ENCODE results near the gene EDN3.
A peak's percentile ranks its signal among the peaks of the same experiment; 100 is the strongest.

EDN3 gene

DNA sequence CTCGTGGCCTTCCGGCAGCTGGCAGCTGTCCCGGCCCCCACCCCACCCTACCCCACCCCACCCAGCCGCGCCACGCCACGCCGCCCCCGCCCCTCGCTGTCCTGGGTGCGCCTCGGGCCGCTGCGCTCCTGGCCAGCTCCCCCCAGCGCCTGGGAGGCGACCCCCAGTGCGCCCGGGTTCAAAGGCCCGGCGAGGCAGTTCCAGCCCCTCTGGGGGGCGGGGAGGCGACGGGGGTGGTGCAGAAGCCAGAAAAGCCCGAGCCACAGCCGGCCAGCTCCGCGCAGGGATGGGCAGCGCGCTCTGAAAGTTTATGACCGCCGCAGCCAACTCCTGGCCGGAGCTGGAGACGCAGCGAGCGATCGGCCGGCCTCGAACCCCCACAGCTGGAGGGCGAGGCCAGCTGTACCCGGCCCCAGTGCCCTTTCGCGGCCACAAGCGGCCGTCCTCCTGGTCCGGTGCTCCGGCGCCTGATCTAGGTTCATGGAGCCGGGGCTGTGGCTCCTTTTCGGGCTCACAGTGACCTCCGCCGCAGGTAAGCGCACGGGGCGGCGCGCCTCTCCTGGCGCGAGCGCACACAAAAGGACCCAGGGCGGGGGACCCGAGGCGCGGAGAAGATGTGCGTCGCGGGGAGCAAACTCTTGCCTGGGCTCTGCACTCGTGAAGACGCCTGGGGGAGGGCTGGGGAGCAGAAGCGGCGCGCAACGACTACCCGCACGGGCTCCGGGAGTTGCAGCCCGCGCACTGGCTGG is at the start of gene EDN3:
EDN3 (plus strand) TSS at position 279 of the 749 bp plus-strand sequence; CDS start at position 481, 202 bp downstream.
- H3K9ac ChIP-seq (ENCODE audit: low read depth, low read length): peak within 1 kb of the TSS; percentile 42; the same call in 1 of the 2 replicates
- no peaks in the 10 kb centered on the region for H3K36me3 ChIP-seq (ENCODE audit: insufficient read depth, low read length)
- H3K9me3 ChIP-seq (ENCODE audit: control insufficient read depth, insufficient read depth, low read length): no peaks in the 10 kb centered on the region; the same call in 1 of the 2 replicates
- H3K4me1 ChIP-seq (ENCODE audit: insufficient read depth, low read length): no peaks in the 10 kb centered on the region

DNA sequence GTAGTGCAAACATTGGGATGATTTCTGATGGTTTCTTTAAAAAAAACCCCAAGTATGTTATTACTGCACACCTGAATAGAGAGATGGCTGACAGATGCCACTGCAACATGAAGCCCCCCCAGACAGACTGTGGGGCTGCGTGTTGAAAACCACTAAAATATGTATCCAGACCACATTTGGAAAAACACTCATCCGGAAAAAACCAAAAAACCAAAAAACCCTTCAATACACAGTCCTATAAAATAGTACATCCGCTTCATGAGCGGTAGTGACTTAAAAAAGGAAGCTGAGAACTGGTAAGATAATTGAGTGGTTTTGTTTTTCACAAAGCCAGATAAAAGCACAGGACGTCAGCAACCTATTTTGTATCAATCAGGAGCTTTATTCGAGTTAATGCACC is 47.1 kb upstream of the EDN3 start:
- Histone ChIP-seq H3K9ac (ENCODE audit: low read depth, low read length) (no peak overlapping the region), H3K9me3 (ENCODE audit: control insufficient read depth, insufficient read depth, low read length) (no peaks in the 10 kb centered on the region), H3K36me3 (ENCODE audit: insufficient read depth, low read length) (no peaks in the 10 kb centered on the region), H3K4me1 (ENCODE audit: insufficient read depth, low read length) (no peaks in the 10 kb centered on the region)

GRCh38 chr20:59253779-59254319 is 46.6 kb upstream of the EDN3 start:
- H3K9me3 ChIP-seq (ENCODE audit: control insufficient read depth, insufficient read depth, low read length): no peaks in the 10 kb centered on the region
- H3K36me3 ChIP-seq (ENCODE audit: insufficient read depth, low read length): no peaks in the 10 kb centered on the region
- H3K9ac ChIP-seq (ENCODE audit: low read depth, low read length): no peak overlapping the region
- H3K4me1 ChIP-seq (ENCODE audit: insufficient read depth, low read length): no peaks in the 10 kb centered on the region

- Histone ChIP-seq H3K4me1 (ENCODE audit: insufficient read depth, low read length) (no peaks in the 10 kb centered on the region), H3K36me3 (ENCODE audit: insufficient read depth, low read length) (no peaks in the 10 kb centered on the region), H3K9ac (ENCODE audit: low read depth, low read length) (no peak overlapping the region), H3K9me3 (ENCODE audit: control insufficient read depth, insufficient read depth, low read length) (no peaks in the 10 kb centered on the region)
These were observed 45.2 kb upstream of the EDN3 start for GRCh38 chr20:59255256-59255655.

DNA sequence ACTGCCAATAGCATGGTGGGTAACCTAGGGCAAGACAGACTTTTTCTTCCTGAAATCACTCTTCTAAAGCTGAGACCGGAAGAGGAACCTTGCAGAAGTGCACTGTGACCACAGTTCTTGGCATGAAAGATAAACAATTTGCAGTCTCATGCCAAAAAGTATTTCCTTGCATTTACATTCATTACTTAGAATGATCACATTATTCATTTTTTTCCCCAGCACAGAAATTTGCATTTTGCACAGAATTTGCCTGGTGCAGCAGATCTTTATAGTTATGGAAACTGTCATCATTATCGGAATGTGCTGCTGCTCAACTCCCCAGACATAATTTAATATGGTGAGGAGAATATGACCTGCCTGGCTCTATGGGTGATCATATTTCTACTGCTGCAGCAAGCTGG is 42.2 kb upstream of the EDN3 start:
- no peaks in the 10 kb centered on the region for H3K4me1 ChIP-seq (ENCODE audit: insufficient read depth, low read length)
- no peaks in the 10 kb centered on the region for H3K9me3 ChIP-seq (ENCODE audit: control insufficient read depth, insufficient read depth, low read length)
- H3K36me3 ChIP-seq (ENCODE audit: insufficient read depth, low read length): no peaks in the 10 kb centered on the region
- no peak overlapping the region for H3K9ac ChIP-seq (ENCODE audit: low read depth, low read length)

- H3K9me3 ChIP-seq (ENCODE audit: control insufficient read depth, insufficient read depth, low read length): no peaks in the 10 kb centered on the region
- H3K4me1 ChIP-seq (ENCODE audit: insufficient read depth, low read length): no peaks in the 10 kb centered on the region
- H3K9ac ChIP-seq (ENCODE audit: low read depth, low read length): no peak overlapping the region
- no peaks in the 10 kb centered on the region for H3K36me3 ChIP-seq (ENCODE audit: insufficient read depth, low read length)
These were observed 40.5 kb upstream of the EDN3 start for GRCh38 chr20:59259946-59260345.

DNA sequence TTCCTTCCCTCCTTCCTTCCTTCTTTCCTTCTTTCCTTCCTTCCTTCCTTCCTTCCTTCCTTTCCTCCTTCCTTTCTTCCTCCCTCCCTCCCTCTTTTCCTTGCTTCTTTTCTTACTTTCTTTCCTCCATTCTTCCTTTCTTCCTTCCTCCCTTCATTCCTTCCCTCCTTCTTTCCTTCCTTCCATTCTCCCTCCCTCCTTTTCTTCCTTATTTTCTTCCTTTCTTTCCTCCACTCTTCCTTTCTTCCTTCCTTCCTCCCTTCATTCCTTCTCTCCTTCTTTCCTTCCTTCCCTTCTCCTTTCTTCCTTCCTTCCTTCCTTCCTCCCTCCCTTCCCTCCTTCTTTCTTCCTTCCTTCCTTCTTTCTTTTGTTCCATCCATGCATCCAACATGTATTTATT is 35.1 kb upstream of the EDN3 start:
- H3K9ac ChIP-seq (ENCODE audit: low read depth, low read length): no peak overlapping the region
- no peaks in the 10 kb centered on the region for H3K36me3 ChIP-seq (ENCODE audit: insufficient read depth, low read length)
- H3K9me3 ChIP-seq (ENCODE audit: control insufficient read depth, insufficient read depth, low read length): no peaks in the 10 kb centered on the region
- peaks cover 6% of the 10 kb centered on the region; the same call in 1 of the 2 replicates for H3K4me1 ChIP-seq (ENCODE audit: insufficient read depth, low read length)

- Histone ChIP-seq H3K4me1 (ENCODE audit: insufficient read depth, low read length) (peaks cover 6% of the 10 kb centered on the region; the same call in 1 of the 2 replicates), H3K9me3 (ENCODE audit: control insufficient read depth, insufficient read depth, low read length) (no peaks in the 10 kb centered on the region), H3K9ac (ENCODE audit: low read depth, low read length) (no peak overlapping the region), H3K36me3 (ENCODE audit: insufficient read depth, low read length) (no peaks in the 10 kb centered on the region)
These were observed 31.5 kb upstream of the EDN3 start for GRCh38 chr20:59268870-59269269.

- H3K9me3 ChIP-seq (ENCODE audit: control insufficient read depth, insufficient read depth, low read length): no peaks in the 10 kb centered on the region
- H3K36me3 ChIP-seq (ENCODE audit: insufficient read depth, low read length): no peaks in the 10 kb centered on the region
- no peak overlapping the region for H3K9ac ChIP-seq (ENCODE audit: low read depth, low read length)
- peaks cover 6% of the 10 kb centered on the region; the same call in 1 of the 2 replicates for H3K4me1 ChIP-seq (ENCODE audit: insufficient read depth, low read length)
These were observed 30.9 kb upstream of the EDN3 start for GRCh38 chr20:59269411-59270025.

DNA sequence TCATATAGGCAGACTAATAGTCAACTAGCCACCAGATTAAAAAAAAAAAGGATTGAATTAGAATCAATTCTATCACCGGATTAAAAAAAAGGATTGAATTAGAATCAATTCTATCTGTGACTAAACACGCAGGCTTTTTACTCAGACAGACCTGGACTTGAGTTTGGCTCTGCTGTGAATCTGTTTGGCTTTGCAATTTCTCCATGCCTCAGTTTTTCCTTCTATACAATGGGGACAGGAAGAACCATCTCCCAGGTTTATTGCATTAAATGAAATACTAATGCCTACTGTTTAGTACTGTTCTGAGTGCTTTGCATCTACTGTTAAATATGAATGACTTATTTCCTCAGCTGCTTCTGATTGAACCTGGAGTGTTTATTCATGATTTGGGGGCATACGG is 30.0 kb upstream of the EDN3 start:
- H3K36me3 ChIP-seq (ENCODE audit: insufficient read depth, low read length): no peaks in the 10 kb centered on the region
- H3K9ac ChIP-seq (ENCODE audit: low read depth, low read length): no peak overlapping the region
- no peaks in the 10 kb centered on the region for H3K9me3 ChIP-seq (ENCODE audit: control insufficient read depth, insufficient read depth, low read length)
- peaks cover 6% of the 10 kb centered on the region; the same call in 1 of the 2 replicates for H3K4me1 ChIP-seq (ENCODE audit: insufficient read depth, low read length)

DNA sequence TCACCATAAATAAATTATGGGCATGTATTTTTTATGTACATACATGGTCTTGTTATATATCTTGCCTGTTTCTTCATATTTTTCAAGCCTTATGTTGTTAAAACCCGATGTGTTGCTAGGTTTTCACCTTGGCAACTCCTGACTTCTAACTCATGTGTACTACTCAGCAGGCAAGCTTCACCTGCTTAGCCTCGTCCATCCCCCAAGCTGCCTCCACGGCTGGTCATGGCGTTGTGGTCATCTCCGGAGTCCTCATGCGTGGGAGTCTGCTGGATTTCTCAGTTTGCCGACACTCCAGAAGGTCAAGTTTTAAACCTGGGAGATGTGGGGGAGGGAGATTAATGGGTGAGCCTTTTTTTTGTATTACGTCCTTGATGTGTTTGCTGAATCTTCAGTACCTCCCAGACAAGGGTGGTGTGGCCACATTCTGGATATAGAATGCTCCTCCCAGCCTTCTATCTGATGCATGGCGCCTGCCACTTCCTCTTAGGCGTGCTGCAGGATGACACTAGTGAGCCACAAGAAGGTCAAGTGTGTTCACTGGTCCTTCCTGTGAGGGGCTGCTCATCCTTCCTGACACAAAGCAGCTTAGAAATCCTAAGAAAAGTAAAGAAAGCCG is 26.6 kb upstream of the EDN3 start:
- no peak overlapping the region for H3K9ac ChIP-seq (ENCODE audit: low read depth, low read length)
- H3K9me3 ChIP-seq (ENCODE audit: control insufficient read depth, insufficient read depth, low read length): no peaks in the 10 kb centered on the region
- peaks cover 6% of the 10 kb centered on the region; the same call in 1 of the 2 replicates for H3K4me1 ChIP-seq (ENCODE audit: insufficient read depth, low read length)
- no peaks in the 10 kb centered on the region for H3K36me3 ChIP-seq (ENCODE audit: insufficient read depth, low read length)

DNA sequence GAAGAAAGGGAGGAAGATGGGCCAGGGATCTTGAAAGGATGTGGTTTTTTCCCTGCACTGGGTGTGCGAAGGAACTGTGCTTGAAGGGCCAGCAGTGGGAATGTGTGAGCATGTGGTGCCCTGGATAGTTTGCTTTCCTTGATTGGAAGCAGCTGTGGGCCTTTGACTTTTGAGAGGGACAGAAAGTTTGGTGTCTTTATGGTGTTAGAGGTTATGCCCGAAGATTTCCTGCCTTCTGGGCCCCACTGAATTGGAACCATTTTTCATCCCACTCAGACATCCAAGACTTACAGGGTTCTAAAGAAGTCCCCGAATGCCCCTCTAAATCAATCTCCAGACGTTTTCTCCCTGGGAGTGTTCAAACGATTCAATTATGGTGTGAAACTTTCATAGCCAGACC is 23.5 kb upstream of the EDN3 start:
- Histone ChIP-seq H3K9ac (ENCODE audit: low read depth, low read length) (no peak overlapping the region), H3K36me3 (ENCODE audit: insufficient read depth, low read length) (no peaks in the 10 kb centered on the region)

DNA sequence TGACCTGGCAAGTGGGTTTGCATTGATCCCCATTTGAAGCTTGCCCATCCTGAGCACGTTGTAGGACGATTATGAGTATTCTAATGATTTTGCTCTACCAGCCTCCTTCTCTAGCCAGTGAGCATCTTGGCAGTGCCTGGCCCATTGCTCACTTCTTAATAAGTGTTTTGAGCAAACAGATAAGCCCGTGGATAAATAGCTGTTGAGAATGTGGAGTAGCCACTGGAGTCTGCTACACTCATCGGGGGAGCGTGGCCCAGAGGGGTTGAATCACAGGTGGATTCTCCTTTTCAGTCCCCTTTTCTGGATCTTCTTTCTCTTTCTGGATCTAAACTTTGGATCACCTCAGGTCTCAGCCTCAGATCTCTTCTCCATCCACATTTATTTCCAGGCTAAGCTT is 15.9 kb upstream of the EDN3 start:
- Histone ChIP-seq H3K36me3 (ENCODE audit: insufficient read depth, low read length) (no peaks in the 10 kb centered on the region), H3K9ac (ENCODE audit: low read depth, low read length) (no peak overlapping the region), H3K9me3 (ENCODE audit: control insufficient read depth, insufficient read depth, low read length) (no peaks in the 10 kb centered on the region), H3K4me1 (ENCODE audit: insufficient read depth, low read length) (no peaks in the 10 kb centered on the region)

More for the DNA sequence above, 23.5 kb upstream of the EDN3 start:
- H3K9me3 ChIP-seq (ENCODE audit: control insufficient read depth, insufficient read depth, low read length): no peaks in the 10 kb centered on the region
- H3K4me1 ChIP-seq (ENCODE audit: insufficient read depth, low read length): no peaks in the 10 kb centered on the region

DNA sequence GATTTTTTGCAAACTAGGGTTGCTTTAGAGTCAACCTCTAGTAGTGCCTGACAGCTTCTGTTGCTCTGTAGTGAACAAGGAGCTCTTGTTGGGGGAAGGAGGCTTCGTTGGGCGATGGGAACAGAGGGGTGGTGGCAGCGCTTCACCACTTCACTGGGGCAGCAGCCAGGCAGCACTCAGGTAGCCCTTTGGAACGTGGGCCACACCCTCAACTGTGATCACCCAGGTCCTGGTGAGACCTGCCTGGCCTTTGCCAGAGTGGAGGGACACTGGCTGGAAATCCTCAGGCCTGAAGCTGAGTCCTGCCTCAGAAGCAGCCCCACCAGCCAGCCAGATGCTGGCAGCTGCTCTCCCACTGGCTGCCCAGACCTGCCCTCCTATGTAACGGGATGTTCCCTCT is 10.4 kb upstream of the EDN3 start:
- H3K36me3 ChIP-seq (ENCODE audit: insufficient read depth, low read length): no peaks in the 10 kb centered on the region
- H3K9me3 ChIP-seq (ENCODE audit: control insufficient read depth, insufficient read depth, low read length): no peaks in the 10 kb centered on the region

More for the DNA sequence above, 10.4 kb upstream of the EDN3 start:
- H3K9ac ChIP-seq (ENCODE audit: low read depth, low read length): no peak overlapping the region
- H3K4me1 ChIP-seq (ENCODE audit: insufficient read depth, low read length): no peaks in the 10 kb centered on the region

All from ES-I3 (cell line).